GM12878 (cell line): ENCODE data around the gene SPATS1. TPM values are rescaled to one million over a fixed set of nuclear protein-coding genes. Genes with fewer than 3 reads are reported as not detected.

Experiments used
- IKZF2 ChIP-seq, 2 experiments: fragments of 450-650 bp; IDR thresholded peaks; 2 replicates each; pipeline ENCODE4 v1.6.1; 2017; ENCODE audit warnings: mild to moderate bottlenecking in 2 of 2, moderate library complexity in 2 of 2
- KDM1A ChIP-seq: fragments of 200-600 bp; sonication (generic); IDR thresholded peaks from 2 replicates; pipeline ENCODE4 v1.6.1; 2016; ENCODE audit warnings: borderline replicate concordance
- MTA2 ChIP-seq: fragments of 450-650 bp; IDR thresholded peaks from 2 replicates; pipeline ENCODE4 v1.6.1; 2016; ENCODE audit warnings: low read depth, mild to moderate bottlenecking, moderate library complexity
- NBN ChIP-seq: fragments of 450-650 bp; IDR thresholded peaks from 2 replicates; pipeline ENCODE4 v1.6.1; 2016
- PML ChIP-seq: IDR thresholded peaks from 2 replicates; pipeline ENCODE4 v1.6.1; 2012; ENCODE audit warnings: low read length, inconsistent platforms
- RB1 ChIP-seq: fragments of 450-650 bp; formaldehyde crosslinking; IDR thresholded peaks from 2 replicates; pipeline ENCODE4 v1.6.1; 2017; ENCODE audit warnings: mild to moderate bottlenecking, borderline replicate concordance
- ZSCAN29 ChIP-seq: fragments of 450-650 bp; IDR thresholded peaks from 2 replicates; pipeline ENCODE4 v1.6.1; 2017; ENCODE audit warnings: mild to moderate bottlenecking, moderate library complexity
- polyA plus RNA-seq, 11 experiments: library from polyadenylated mRNA; depleted of rRNA in 4 of 11; unstranded in 6 of 11; stranded (reverse) in 5 of 11; fragments of >200 nt; fragmentation: Nextera tagmentation in 4 of 11; fragmentation: Illumina TruSeq in 1 of 11; extraction: Ambion mirVana in 4 of 11; extraction: Trizol in 1 of 11; gene quantifications; 1 replicate in 1 of 11; 2 replicates in 10 of 11; pipeline versions ENCODE4 v1.2.1 to v1.2.3, GENCODE V29; 2011 to 2016; ENCODE audit warnings: inconsistent platforms in 2 of 11, missing spikeins in 2 of 11, low read depth in 1 of 11
- total RNA-seq, 4 experiments: library from RNA; depleted of rRNA in 3 of 4; stranded (reverse); fragments of >200 nt in 3 of 4; fragmentation: Illumina TruSeq in 1 of 4; extraction: Trizol in 1 of 4; gene quantifications; 2 replicates each; pipeline versions ENCODE4 v1.2.1 to v1.2.3, GENCODE V29; 2013 to 2021
- TF ChIP-seq, protein P1 (sequence below): fragments of 450-650 bp; formaldehyde crosslinking; IDR thresholded peaks from 2 replicates; pipeline ENCODE4 v1.4.0; 2020; ENCODE audit warnings: mild to moderate bottlenecking, moderate library complexity
- TF ChIP-seq, protein P2 (sequence below): fragments of 450-650 bp; conservative IDR thresholded peaks from 2 replicates; pipeline ENCODE4 v1.6.1; 2017; ENCODE audit warnings: mild to moderate bottlenecking, moderate library complexity
- TF ChIP-seq, protein P3 (sequence below): IDR thresholded peaks from 2 replicates; pipeline ENCODE4 v1.6.1; 2012; ENCODE audit warnings: improper control_type of control experiment, low read depth, low read length; ENCODE audit not compliant: insufficient replicate concordance
- TF ChIP-seq, protein P4 (sequence below): fragments of 150-350 bp; IDR thresholded peaks from 2 replicates; pipeline ENCODE4 v1.6.1; 2014; ENCODE audit warnings: mild to moderate bottlenecking, low read depth, low read length
- TF ChIP-seq, protein P5 (sequence below): fragments of 450-650 bp; formaldehyde crosslinking; IDR thresholded peaks from 2 replicates; pipeline ENCODE4 v1.5.0; 2022; ENCODE audit warnings: mild to moderate bottlenecking, missing genetic modification characterization

Gene SPATS1
- total and polyA plus RNA-seq, 10 of the 15 experiments (the other 5 are each of a cell fraction or from before 2014, with no cell fraction given): 0.12 TPM; not detected in 9

DNA sequence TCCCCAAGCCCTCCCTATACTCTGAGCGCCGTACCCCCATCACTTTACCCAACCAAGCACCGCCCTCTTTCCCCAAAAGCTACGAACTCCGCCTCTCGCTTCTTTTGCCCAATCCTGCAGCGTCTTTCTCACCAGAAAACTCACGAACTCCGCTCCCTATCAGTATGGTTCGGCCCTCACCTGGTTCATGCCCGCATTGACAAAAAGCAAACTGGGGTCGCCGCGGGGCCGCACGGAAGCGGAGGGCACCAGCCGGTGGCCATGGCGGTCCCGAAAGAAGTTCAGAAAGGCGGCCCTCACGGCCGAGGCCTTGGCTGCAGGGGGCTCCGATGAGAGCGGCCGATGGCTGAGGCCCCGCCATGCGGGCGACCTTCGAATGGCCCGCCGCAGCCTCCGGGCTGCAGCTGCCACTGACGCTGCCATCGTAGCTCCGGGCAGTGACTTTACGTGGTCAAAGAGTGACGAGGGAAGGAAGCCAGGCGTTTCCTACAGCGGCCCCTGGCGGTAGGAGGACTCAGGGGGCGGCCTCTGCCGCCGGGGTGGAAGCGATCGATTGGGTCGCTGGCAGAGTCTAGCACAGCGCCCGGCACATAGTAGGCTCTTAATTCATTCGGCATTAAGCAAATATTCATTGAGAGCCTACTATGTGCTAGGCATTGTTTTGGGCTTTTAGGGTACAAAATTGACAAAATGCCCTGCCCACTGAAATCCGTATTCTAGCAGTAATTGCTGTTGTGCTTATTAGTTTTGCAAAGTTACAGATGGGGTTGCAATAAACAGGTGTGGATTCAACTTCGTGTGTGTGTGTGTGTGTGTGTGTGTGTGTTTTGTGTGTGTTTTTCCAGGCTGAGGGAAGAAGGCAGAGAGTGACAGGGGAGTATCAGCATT lies 29.3 kb upstream of the SPATS1 start, which contains the start of gene AARS2 (continued):
- TF ChIP-seq, protein P1, sequence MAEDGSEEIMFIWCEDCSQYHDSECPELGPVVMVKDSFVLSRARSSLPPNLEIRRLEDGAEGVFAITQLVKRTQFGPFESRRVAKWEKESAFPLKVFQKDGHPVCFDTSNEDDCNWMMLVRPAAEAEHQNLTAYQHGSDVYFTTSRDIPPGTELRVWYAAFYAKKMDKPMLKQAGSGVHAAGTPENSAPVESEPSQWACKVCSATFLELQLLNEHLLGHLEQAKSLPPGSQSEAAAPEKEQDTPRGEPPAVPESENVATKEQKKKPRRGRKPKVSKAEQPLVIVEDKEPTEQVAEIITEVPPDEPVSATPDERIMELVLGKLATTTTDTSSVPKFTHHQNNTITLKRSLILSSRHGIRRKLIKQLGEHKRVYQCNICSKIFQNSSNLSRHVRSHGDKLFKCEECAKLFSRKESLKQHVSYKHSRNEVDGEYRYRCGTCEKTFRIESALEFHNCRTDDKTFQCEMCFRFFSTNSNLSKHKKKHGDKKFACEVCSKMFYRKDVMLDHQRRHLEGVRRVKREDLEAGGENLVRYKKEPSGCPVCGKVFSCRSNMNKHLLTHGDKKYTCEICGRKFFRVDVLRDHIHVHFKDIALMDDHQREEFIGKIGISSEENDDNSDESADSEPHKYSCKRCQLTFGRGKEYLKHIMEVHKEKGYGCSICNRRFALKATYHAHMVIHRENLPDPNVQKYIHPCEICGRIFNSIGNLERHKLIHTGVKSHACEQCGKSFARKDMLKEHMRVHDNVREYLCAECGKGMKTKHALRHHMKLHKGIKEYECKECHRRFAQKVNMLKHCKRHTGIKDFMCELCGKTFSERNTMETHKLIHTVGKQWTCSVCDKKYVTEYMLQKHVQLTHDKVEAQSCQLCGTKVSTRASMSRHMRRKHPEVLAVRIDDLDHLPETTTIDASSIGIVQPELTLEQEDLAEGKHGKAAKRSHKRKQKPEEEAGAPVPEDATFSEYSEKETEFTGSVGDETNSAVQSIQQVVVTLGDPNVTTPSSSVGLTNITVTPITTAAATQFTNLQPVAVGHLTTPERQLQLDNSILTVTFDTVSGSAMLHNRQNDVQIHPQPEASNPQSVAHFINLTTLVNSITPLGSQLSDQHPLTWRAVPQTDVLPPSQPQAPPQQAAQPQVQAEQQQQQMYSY (CRISPR knock-in tag): no peak
- TF ChIP-seq IKZF2 (IDR thresholded peaks at IDR 0.05) (no peak), MTA2 (no peak), ZSCAN29 (0 out of 2 replicates have a peak, but pooled peaks have one; percentile 44), PML (peak; percentile 87; the same call in 1 of the 2 replicates), RB1 (peak; percentile 94), KDM1A (no peak), NBN (peak; percentile 89)
- TF ChIP-seq, protein P2, sequence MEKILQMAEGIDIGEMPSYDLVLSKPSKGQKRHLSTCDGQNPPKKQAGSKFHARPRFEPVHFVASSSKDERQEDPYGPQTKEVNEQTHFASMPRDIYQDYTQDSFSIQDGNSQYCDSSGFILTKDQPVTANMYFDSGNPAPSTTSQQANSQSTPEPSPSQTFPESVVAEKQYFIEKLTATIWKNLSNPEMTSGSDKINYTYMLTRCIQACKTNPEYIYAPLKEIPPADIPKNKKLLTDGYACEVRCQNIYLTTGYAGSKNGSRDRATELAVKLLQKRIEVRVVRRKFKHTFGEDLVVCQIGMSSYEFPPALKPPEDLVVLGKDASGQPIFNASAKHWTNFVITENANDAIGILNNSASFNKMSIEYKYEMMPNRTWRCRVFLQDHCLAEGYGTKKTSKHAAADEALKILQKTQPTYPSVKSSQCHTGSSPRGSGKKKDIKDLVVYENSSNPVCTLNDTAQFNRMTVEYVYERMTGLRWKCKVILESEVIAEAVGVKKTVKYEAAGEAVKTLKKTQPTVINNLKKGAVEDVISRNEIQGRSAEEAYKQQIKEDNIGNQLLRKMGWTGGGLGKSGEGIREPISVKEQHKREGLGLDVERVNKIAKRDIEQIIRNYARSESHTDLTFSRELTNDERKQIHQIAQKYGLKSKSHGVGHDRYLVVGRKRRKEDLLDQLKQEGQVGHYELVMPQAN: peak; percentile 98
- TF ChIP-seq, protein P3, sequence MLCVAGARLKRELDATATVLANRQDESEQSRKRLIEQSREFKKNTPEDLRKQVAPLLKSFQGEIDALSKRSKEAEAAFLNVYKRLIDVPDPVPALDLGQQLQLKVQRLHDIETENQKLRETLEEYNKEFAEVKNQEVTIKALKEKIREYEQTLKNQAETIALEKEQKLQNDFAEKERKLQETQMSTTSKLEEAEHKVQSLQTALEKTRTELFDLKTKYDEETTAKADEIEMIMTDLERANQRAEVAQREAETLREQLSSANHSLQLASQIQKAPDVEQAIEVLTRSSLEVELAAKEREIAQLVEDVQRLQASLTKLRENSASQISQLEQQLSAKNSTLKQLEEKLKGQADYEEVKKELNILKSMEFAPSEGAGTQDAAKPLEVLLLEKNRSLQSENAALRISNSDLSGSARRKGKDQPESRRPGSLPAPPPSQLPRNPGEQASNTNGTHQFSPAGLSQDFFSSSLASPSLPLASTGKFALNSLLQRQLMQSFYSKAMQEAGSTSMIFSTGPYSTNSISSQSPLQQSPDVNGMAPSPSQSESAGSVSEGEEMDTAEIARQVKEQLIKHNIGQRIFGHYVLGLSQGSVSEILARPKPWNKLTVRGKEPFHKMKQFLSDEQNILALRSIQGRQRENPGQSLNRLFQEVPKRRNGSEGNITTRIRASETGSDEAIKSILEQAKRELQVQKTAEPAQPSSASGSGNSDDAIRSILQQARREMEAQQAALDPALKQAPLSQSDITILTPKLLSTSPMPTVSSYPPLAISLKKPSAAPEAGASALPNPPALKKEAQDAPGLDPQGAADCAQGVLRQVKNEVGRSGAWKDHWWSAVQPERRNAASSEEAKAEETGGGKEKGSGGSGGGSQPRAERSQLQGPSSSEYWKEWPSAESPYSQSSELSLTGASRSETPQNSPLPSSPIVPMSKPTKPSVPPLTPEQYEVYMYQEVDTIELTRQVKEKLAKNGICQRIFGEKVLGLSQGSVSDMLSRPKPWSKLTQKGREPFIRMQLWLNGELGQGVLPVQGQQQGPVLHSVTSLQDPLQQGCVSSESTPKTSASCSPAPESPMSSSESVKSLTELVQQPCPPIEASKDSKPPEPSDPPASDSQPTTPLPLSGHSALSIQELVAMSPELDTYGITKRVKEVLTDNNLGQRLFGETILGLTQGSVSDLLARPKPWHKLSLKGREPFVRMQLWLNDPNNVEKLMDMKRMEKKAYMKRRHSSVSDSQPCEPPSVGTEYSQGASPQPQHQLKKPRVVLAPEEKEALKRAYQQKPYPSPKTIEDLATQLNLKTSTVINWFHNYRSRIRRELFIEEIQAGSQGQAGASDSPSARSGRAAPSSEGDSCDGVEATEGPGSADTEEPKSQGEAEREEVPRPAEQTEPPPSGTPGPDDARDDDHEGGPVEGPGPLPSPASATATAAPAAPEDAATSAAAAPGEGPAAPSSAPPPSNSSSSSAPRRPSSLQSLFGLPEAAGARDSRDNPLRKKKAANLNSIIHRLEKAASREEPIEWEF: no peak
- TF ChIP-seq, protein P4, sequence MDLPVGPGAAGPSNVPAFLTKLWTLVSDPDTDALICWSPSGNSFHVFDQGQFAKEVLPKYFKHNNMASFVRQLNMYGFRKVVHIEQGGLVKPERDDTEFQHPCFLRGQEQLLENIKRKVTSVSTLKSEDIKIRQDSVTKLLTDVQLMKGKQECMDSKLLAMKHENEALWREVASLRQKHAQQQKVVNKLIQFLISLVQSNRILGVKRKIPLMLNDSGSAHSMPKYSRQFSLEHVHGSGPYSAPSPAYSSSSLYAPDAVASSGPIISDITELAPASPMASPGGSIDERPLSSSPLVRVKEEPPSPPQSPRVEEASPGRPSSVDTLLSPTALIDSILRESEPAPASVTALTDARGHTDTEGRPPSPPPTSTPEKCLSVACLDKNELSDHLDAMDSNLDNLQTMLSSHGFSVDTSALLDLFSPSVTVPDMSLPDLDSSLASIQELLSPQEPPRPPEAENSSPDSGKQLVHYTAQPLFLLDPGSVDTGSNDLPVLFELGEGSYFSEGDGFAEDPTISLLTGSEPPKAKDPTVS: peak; percentile 81; the same call in 1 of the 2 replicates
- TF ChIP-seq, protein P5, sequence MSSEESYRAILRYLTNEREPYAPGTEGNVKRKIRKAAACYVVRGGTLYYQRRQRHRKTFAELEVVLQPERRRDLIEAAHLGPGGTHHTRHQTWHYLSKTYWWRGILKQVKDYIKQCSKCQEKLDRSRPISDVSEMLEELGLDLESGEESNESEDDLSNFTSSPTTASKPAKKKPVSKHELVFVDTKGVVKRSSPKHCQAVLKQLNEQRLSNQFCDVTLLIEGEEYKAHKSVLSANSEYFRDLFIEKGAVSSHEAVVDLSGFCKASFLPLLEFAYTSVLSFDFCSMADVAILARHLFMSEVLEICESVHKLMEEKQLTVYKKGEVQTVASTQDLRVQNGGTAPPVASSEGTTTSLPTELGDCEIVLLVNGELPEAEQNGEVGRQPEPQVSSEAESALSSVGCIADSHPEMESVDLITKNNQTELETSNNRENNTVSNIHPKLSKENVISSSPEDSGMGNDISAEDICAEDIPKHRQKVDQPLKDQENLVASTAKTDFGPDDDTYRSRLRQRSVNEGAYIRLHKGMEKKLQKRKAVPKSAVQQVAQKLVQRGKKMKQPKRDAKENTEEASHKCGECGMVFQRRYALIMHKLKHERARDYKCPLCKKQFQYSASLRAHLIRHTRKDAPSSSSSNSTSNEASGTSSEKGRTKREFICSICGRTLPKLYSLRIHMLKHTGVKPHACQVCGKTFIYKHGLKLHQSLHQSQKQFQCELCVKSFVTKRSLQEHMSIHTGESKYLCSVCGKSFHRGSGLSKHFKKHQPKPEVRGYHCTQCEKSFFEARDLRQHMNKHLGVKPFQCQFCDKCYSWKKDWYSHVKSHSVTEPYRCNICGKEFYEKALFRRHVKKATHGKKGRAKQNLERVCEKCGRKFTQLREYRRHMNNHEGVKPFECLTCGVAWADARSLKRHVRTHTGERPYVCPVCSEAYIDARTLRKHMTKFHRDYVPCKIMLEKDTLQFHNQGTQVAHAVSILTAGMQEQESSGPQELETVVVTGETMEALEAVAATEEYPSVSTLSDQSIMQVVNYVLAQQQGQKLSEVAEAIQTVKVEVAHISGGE (CRISPR knock-in tag): no peak
